AML-193 (cell line): Measurements from ENCODE around the gene FAM168A.
"Not testable (repeated sequence)": the region's sequence is repeated elsewhere in the genome, so short reads cannot be mapped to it uniquely, and the experiment has no call there.

ENCODE experiments used
- DNase-seq, 2 experiments: peaks; one replicate each; lab custom pipeline; 2025; lab: John Stamatoyannopoulos, UW

The FAM168A gene

GRCh38 chr11:73518195-73518594 is 79.7 kb downstream of the FAM168A start:
- no peak for DNase-seq

- DNase-seq, result no peak
Measured at GRCh38 chr11:73516080-73516479, 81.8 kb downstream of the FAM168A start.

GRCh38 chr11:73513707-73514106 is 84.2 kb downstream of the FAM168A start:
- no peak for DNase-seq

GRCh38 chr11:73510877-73511276 is 87.0 kb downstream of the FAM168A start:
- DNase-seq, result no peak

- DNase-seq, result no peak
Measured at GRCh38 chr11:73510106-73510505, 87.8 kb downstream of the FAM168A start.

GRCh38 chr11:73509188-73509587 is 88.7 kb downstream of the FAM168A start:
- no peak for DNase-seq

GRCh38 chr11:73508243-73509176 is 89.4 kb downstream of the FAM168A start:
- no peak for DNase-seq

- DNase-seq, result no peak
Measured at GRCh38 chr11:73507086-73507485, 90.8 kb downstream of the FAM168A start.

GRCh38 chr11:73506038-73506437 is 91.9 kb downstream of the FAM168A start:
- no peak for DNase-seq

- DNase-seq, result no peak
Measured at GRCh38 chr11:73498343-73498742, 99.6 kb downstream of the FAM168A start.

- no peak for DNase-seq
Measured at GRCh38 chr11:73496134-73496533, 101.8 kb downstream of the FAM168A start.

GRCh38 chr11:73495731-73496130 is 102.2 kb downstream of the FAM168A start:
- no peak for DNase-seq

- no peak for DNase-seq
Measured at GRCh38 chr11:73493956-73494598, 103.8 kb downstream of the FAM168A start.

- DNase-seq, result no peak
Measured at GRCh38 chr11:73481626-73482025, 116.3 kb downstream of the FAM168A start.

- DNase-seq, result peak; percentile 63 to 79
Measured at GRCh38 chr11:73480677-73481076, 117.2 kb downstream of the FAM168A start.

- DNase-seq, result peak; percentile 32 to 33
Measured at GRCh38 chr11:73478737-73479347, 119.1 kb downstream of the FAM168A start.

- no peak for DNase-seq
Measured at GRCh38 chr11:73477518-73477917, 120.4 kb downstream of the FAM168A start.

GRCh38 chr11:73475549-73476095 is 122.3 kb downstream of the FAM168A start:
- no peak for DNase-seq

GRCh38 chr11:73473252-73473651 is 124.7 kb downstream of the FAM168A start:
- DNase-seq, result no peak

GRCh38 chr11:73470036-73470612 is 127.8 kb downstream of the FAM168A start:
- not testable (repeated sequence) for DNase-seq

- DNase-seq, result no peak
Measured at GRCh38 chr11:73469401-73469800, 128.5 kb downstream of the FAM168A start.

GRCh38 chr11:73468590-73469161 is 129.2 kb downstream of the FAM168A start:
- no peak for DNase-seq
